Suprapubic skin (tissue), 4 donors: ENCODE data around the gene DDX19B.
A peak's percentile ranks its signal among the peaks of the same experiment; 100 is the strongest.

Experiments used
- CTCF ChIP-seq, 2 donors: fragments of 200-600 bp in 1 of 2; fragments of 450-650 bp in 1 of 2; sonication (generic) in 1 of 2; IDR thresholded peaks; one replicate each; pipeline ENCODE4 v1.5.1; 2016 to 2019; ENCODE audit warnings: antibody characterized with exemption in 2 of 2, mild to moderate bottlenecking in 1 of 2, moderate library complexity in 1 of 2
- EP300 ChIP-seq: sonication (generic); formaldehyde crosslinking; IDR thresholded peaks from one replicate; pipeline ENCODE4 v1.6.1; 2017; ENCODE audit warnings: antibody characterized with exemption
- POLR2A ChIP-seq, 2 donors: fragments of 450-650 bp; IDR thresholded peaks; one replicate each; pipeline ENCODE4 v1.6.1; 2017; ENCODE audit warnings: antibody characterized with exemption in 2 of 2, mild to moderate bottlenecking in 2 of 2, moderate library complexity in 2 of 2
- POLR2AphosphoS5 ChIP-seq, 3 donors: sonication (generic); formaldehyde crosslinking; IDR thresholded peaks; one replicate each; pipeline ENCODE4 v1.6.1; 2017; ENCODE audit warnings: antibody characterized with exemption in 3 of 3

DNA sequence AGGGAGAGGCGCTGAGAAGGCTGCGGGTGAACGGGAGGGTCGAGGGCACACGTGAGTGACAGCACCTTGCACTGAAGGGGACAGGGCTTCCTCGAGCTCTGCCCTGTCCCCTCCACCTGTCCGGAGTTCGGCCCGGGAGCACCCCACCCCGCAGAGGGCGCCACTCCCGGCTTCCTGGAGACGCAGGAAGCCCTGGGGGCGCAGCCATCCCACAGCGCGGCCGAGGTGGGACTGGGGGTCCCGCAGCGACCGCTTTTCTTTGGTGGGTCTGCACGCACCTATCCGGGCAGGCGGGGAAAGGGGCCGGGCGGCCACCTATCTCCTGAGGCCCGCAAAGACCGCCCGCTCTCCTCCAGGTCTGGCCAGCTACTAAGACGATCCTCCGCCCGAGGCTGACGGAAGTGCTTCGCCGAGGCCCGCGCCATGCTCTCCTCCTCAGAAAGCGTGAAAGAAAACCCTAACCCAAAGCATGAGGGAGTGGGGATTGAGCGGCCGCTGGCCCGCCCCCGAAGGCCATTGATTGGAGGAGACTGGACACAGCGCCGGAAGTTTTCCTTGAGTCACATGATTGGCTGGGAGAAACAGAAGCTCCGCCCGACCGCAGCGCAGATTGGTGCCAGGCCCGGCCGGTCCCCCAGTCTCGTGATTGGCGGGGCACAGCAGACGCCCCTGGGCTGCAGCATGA lies 82.1 kb downstream of the DDX19B start:
- no peak for TF ChIP-seq EP300
- no peak for TF ChIP-seq CTCF (IDR thresholded peaks at IDR 0.05)
- TF ChIP-seq POLR2A (IDR thresholded peaks at IDR 0.05), result peak in 1 of 2 donors; percentile 18
- TF ChIP-seq POLR2AphosphoS5 (IDR thresholded peaks at IDR 0.05), result peak in 2 of 3 donors; percentile 14 to 60
